Muscle of leg (tissue), 11 donors: Measurements from ENCODE around the gene VCL. TPM values are rescaled to one million over a fixed set of nuclear protein-coding genes. Genes with fewer than 3 reads are reported as not detected.

Source experiments
- DNase-seq: peaks from one replicate; pipeline ENCODE4 v3.0.0; 2013
- H3K27ac ChIP-seq: one replicate; pipeline ENCODE4 v1.5.1; 2013; ENCODE audit warnings: mild to moderate bottlenecking, low read length, control low read depth
- H3K27me3 ChIP-seq: one replicate; pipeline ENCODE4 v1.6.1; 2013; ENCODE audit warnings: low read length; ENCODE audit not compliant: control insufficient read depth, insufficient read depth
- H3K36me3 ChIP-seq: one replicate; pipeline ENCODE4 v1.6.1; 2013; ENCODE audit warnings: low read length; ENCODE audit not compliant: control insufficient read depth, insufficient read depth
- H3K4me1 ChIP-seq: one replicate; pipeline ENCODE4 v1.6.1; 2013; ENCODE audit warnings: low read length; ENCODE audit not compliant: control insufficient read depth, insufficient read depth
- H3K4me3 ChIP-seq: one replicate; pipeline ENCODE4 v1.5.1; 2013; ENCODE audit warnings: low read length, control low read depth
- H3K9me3 ChIP-seq: replicated peaks from 2 replicates; pipeline ENCODE4 v1.6.1; 2013; ENCODE audit warnings: low read depth, low read length; ENCODE audit not compliant: control insufficient read depth
- WGBS: methylation state at CpG from one replicate; pipeline ENCODE4 v1.1.5; 2013; ENCODE audit warnings: missing lambda C conversion rate; ENCODE audit not compliant: insufficient coverage; 5-methylcytosine and 5-hydroxymethylcytosine counted together
- polyA plus RNA-seq, 8 donors: library from polyadenylated mRNA; unstranded; fragments of 120-200 nt; gene quantifications; one replicate each; pipeline versions ENCODE4 v1.2.1 to v1.2.3, GENCODE V29; 2013; ENCODE audit warnings: inconsistent platforms in 1 of 8, low replicate concordance in 1 of 8; ENCODE audit not compliant: insufficient read length in 8 of 8, insufficient read depth in 1 of 8
- total RNA-seq: library from RNA; stranded (reverse); fragments of 120-200 nt; gene quantifications from one replicate; pipeline ENCODE4 v1.2.4, GENCODE V29; 2013

VCL gene
- total and polyA plus RNA-seq, 9 donors: 99.2 to 153 (median 124) TPM

GRCh38 chr10:74032900-74033655, 35.2 kb downstream of the VCL start:
- DNase-seq: no peak
- Histone ChIP-seq H3K4me3 (no peak overlapping the region), H3K4me1 (peaks cover 3% of the 10 kb centered on the region), H3K9me3 (no peaks in the 10 kb centered on the region), H3K27me3 (no peaks in the 10 kb centered on the region), H3K36me3 (peaks cover 10% of the 10 kb centered on the region), H3K27ac (no peak overlapping the region)
- WGBS: 60% methylated on average over 1 of the region's 3 CpGs

- H3K4me1 ChIP-seq: peaks cover 3% of the 10 kb centered on the region
- peaks cover 10% of the 10 kb centered on the region for H3K36me3 ChIP-seq
- H3K4me3 ChIP-seq: no peak overlapping the region
- no peak for DNase-seq
- H3K9me3 ChIP-seq: no peaks in the 10 kb centered on the region
- WGBS: no CpG with 5 or more reads among the region's 1 CpG
- H3K27ac ChIP-seq: no peak overlapping the region
- H3K27me3 ChIP-seq: no peaks in the 10 kb centered on the region
These were observed 35.8 kb downstream of the VCL start for GRCh38 chr10:74033702-74034101.

GRCh38 chr10:74034301-74034700, 36.4 kb downstream of the VCL start:
- peaks cover 10% of the 10 kb centered on the region for H3K36me3 ChIP-seq
- WGBS: no CpG with 5 or more reads among the region's 2 CpGs
- H3K27me3 ChIP-seq: no peaks in the 10 kb centered on the region
- no peak overlapping the region for H3K27ac ChIP-seq
- DNase-seq: no peak
- H3K4me3 ChIP-seq: no peak overlapping the region
- H3K9me3 ChIP-seq: no peaks in the 10 kb centered on the region
- H3K4me1 ChIP-seq: peaks cover 4% of the 10 kb centered on the region

GRCh38 chr10:74035303-74035702, 37.4 kb downstream of the VCL start:
- H3K4me1 ChIP-seq: peaks cover 8% of the 10 kb centered on the region
- peaks cover 8% of the 10 kb centered on the region for H3K36me3 ChIP-seq
- H3K9me3 ChIP-seq: no peaks in the 10 kb centered on the region
- H3K4me3 ChIP-seq: no peak overlapping the region
- no peak overlapping the region for H3K27ac ChIP-seq
- WGBS: no CpG with 5 or more reads among the region's 1 CpG
- H3K27me3 ChIP-seq: no peaks in the 10 kb centered on the region
- peak; percentile 34 for DNase-seq

GRCh38 chr10:74036474-74036873, 38.6 kb downstream of the VCL start:
- no CpG with 5 or more reads among the region's 4 CpGs for WGBS
- peaks cover 6% of the 10 kb centered on the region for H3K36me3 ChIP-seq
- no peak overlapping the region for H3K27ac ChIP-seq
- no peak overlapping the region for H3K4me3 ChIP-seq
- H3K9me3 ChIP-seq: no peaks in the 10 kb centered on the region
- peaks cover 11% of the 10 kb centered on the region for H3K4me1 ChIP-seq
- DNase-seq: no peak
- H3K27me3 ChIP-seq: no peaks in the 10 kb centered on the region

GRCh38 chr10:74039561-74040145, 41.7 kb downstream of the VCL start:
- peaks cover 13% of the 10 kb centered on the region for H3K36me3 ChIP-seq
- no peak overlapping the region for H3K4me3 ChIP-seq
- H3K4me1 ChIP-seq: peaks cover 11% of the 10 kb centered on the region
- WGBS: 27% methylated on average over 3 of the region's 5 CpGs
- H3K27me3 ChIP-seq: no peaks in the 10 kb centered on the region
- H3K9me3 ChIP-seq: no peaks in the 10 kb centered on the region
- DNase-seq: peak; percentile 81
- peak overlapping the region; percentile 83 for H3K27ac ChIP-seq

- peak overlapping the region; percentile 83 for H3K27ac ChIP-seq
- peaks cover 11% of the 10 kb centered on the region for H3K4me1 ChIP-seq
- no peaks in the 10 kb centered on the region for H3K27me3 ChIP-seq
- peak; percentile 84 for DNase-seq
- H3K36me3 ChIP-seq: peaks cover 13% of the 10 kb centered on the region
- no peaks in the 10 kb centered on the region for H3K9me3 ChIP-seq
- 100% methylated on average over 1 of the region's 3 CpGs for WGBS
- H3K4me3 ChIP-seq: no peak overlapping the region
These were observed 42.5 kb downstream of the VCL start for GRCh38 chr10:74040200-74041126.

GRCh38 chr10:74044419-74044818, 46.5 kb downstream of the VCL start:
- Histone ChIP-seq H3K4me3 (no peak overlapping the region), H3K27ac (no peak overlapping the region), H3K27me3 (no peaks in the 10 kb centered on the region), H3K9me3 (no peaks in the 10 kb centered on the region), H3K4me1 (peaks cover 14% of the 10 kb centered on the region), H3K36me3 (peaks cover 10% of the 10 kb centered on the region)
- WGBS: no CpG with 5 or more reads among the region's 2 CpGs
- no peak for DNase-seq

GRCh38 chr10:74047304-74047703, 49.4 kb downstream of the VCL start:
- peak; percentile 88 for DNase-seq
- WGBS: no CpG with 5 or more reads among the region's 2 CpGs

GRCh38 chr10:74047871-74048270, 50.0 kb downstream of the VCL start:
- peak overlapping the region; percentile 64 for H3K27ac ChIP-seq
- peaks cover 9% of the 10 kb centered on the region for H3K4me1 ChIP-seq
- peaks cover 10% of the 10 kb centered on the region for H3K36me3 ChIP-seq
- no peaks in the 10 kb centered on the region for H3K9me3 ChIP-seq
- no CpG with 5 or more reads among the region's 3 CpGs for WGBS
- no peaks in the 10 kb centered on the region for H3K27me3 ChIP-seq
- no peak overlapping the region for H3K4me3 ChIP-seq
- no peak for DNase-seq

More at GRCh38 chr10:74047304-74047703, 49.4 kb downstream of the VCL start:
- Histone ChIP-seq H3K36me3 (peaks cover 10% of the 10 kb centered on the region), H3K27me3 (no peaks in the 10 kb centered on the region), H3K4me3 (no peak overlapping the region), H3K4me1 (peaks cover 9% of the 10 kb centered on the region), H3K27ac (peak overlapping the region; percentile 64), H3K9me3 (no peaks in the 10 kb centered on the region)
